Thyroid gland (tissue), 4 donors: ENCODE results near the gene WNT5A. TPM values are rescaled to one million over a fixed set of nuclear protein-coding genes. Genes with fewer than 3 reads are reported as not detected.

Source experiments
- DNase-seq, 2 donors: peaks; one replicate each; pipeline ENCODE4 v3.0.0-alpha.2; 2019
- H3K27ac ChIP-seq, 3 donors: fragments of 200-600 bp; sonication (generic); 1 replicate in 2 of 3; 2 replicates in 1 of 3; pipeline ENCODE4 v1.5.1; 2016 to 2019; ENCODE audit warnings: mild to moderate bottlenecking in 1 of 3, moderate library complexity in 1 of 3
- H3K27me3 ChIP-seq: fragments of 200-600 bp; sonication (generic); one replicate; pipeline ENCODE4 v1.5.1; 2019
- H3K36me3 ChIP-seq, 2 donors: fragments of 200-600 bp; sonication (generic); one replicate each; pipeline ENCODE4 v1.5.1; 2016 to 2019
- H3K4me1 ChIP-seq, 2 donors: fragments of 200-600 bp; sonication (generic); one replicate each; pipeline ENCODE4 v1.5.1; 2017 to 2019
- H3K4me3 ChIP-seq, 3 donors: fragments of 200-600 bp; sonication (generic); replicated peaks in 1 of 3; 1 replicate in 2 of 3; 2 replicates in 1 of 3; pipeline ENCODE4 v1.5.1; 2016; ENCODE audit warnings: mild to moderate bottlenecking in 1 of 3
- H3K9me3 ChIP-seq: fragments of 200-600 bp; sonication (generic); one replicate; pipeline ENCODE4 v1.5.1; 2017
- CTCF ChIP-seq, 6 experiments: fragments of 200-600 bp in 3 of 6; fragments of 450-650 bp in 3 of 6; sonication (generic) in 3 of 6; IDR thresholded peaks; one replicate each; pipeline ENCODE4 v1.5.1; 2016 to 2019; ENCODE audit warnings: antibody characterized with exemption in 6 of 6, mild to moderate bottlenecking in 2 of 6, inconsistent platforms in 1 of 6, moderate library complexity in 1 of 6
- POLR2A ChIP-seq, 2 donors: fragments of 450-650 bp; IDR thresholded peaks; one replicate each; pipeline ENCODE4 v1.6.1; 2017; ENCODE audit warnings: antibody characterized with exemption in 2 of 2, mild to moderate bottlenecking in 2 of 2, moderate library complexity in 1 of 2
- WGBS, 2 donors: methylation state at CpG; one replicate each; pipeline ENCODE4 v1.1.5; 2017; 5-methylcytosine and 5-hydroxymethylcytosine counted together
- intact Hi-C: fragments of 100-400 bp; cut with DNase I; formaldehyde crosslinking; loops from one replicate; pipeline ENCODE4 v1.15.1; 2023
- total RNA-seq, 4 donors: library from RNA; depleted of rRNA; stranded (reverse); fragments of >200 nt; gene quantifications; one replicate each; pipeline ENCODE4 v1.2.3, GENCODE V29; 2016

The WNT5A gene
- total RNA-seq, 4 donors from 2014 or later = 4.2 to 15.6 (median 10.4) TPM

- 23 to 26% methylated on average over 3 of the region's 3 CpGs for WGBS, 2 donors
- intact Hi-C loops = no loop called here
- no peaks in the 10 kb centered on the region for H3K27me3 ChIP-seq
- peaks cover 22 to 28% of the 10 kb centered on the region in 2 donors for H3K4me1 ChIP-seq
- no peak overlapping the region for H3K4me3 ChIP-seq
- peak overlapping the region in 2 of 3 donors; percentile 9 to 66 for H3K27ac ChIP-seq
- no peaks in the 10 kb centered on the region for H3K36me3 ChIP-seq
- TF ChIP-seq CTCF (IDR thresholded peaks at IDR 0.05) (no peak), POLR2A (IDR thresholded peaks at IDR 0.05) (peak in 1 of 2 donors; percentile 11)
- H3K9me3 ChIP-seq = no peaks in the 10 kb centered on the region
- DNase-seq = peak; percentile 76 to 77
Measured at GRCh38 chr3:55490276-55490913, 3.3 kb upstream of the WNT5A start.

GRCh38 chr3:55489798-55490132, 2.7 kb upstream of the WNT5A start:
- peak; percentile 67 to 72 for DNase-seq
- WGBS, 2 donors = 7% methylated on average over 8 to 17 of the region's 17 CpGs
- H3K4me1 ChIP-seq = peaks cover 22 to 28% of the 10 kb centered on the region in 2 donors

GRCh38 chr3:55488398-55489055, 1.4 kb upstream of the WNT5A start:
- Histone ChIP-seq H3K9me3 (no peaks in the 10 kb centered on the region), H3K4me3 (peak overlapping the region in 2 of 3 donors; percentile 72 to 90), H3K27ac (peak overlapping the region; percentile 43 to 78 (median 46)), H3K4me1 (peaks cover 22 to 28% of the 10 kb centered on the region in 2 donors), H3K27me3 (no peaks in the 10 kb centered on the region), H3K36me3 (no peaks in the 10 kb centered on the region)
- DNase-seq = peak; percentile 78 to 81
- 1 to 2% methylated on average over 16 to 29 of the region's 30 CpGs for WGBS, 2 donors
- no peak for TF ChIP-seq CTCF (IDR thresholded peaks at IDR 0.05)
- peak in 1 of 2 donors; percentile 18 for TF ChIP-seq POLR2A (IDR thresholded peaks at IDR 0.05)
- intact Hi-C loops = loop anchor here (10.0 kb wide), 1 partner anchor 256 kb away; no protein-coding TSS in a partner anchor

More at GRCh38 chr3:55489798-55490132, 2.7 kb upstream of the WNT5A start:
- intact Hi-C loops = loop anchor here (10.0 kb wide), 1 partner anchor 255 kb away; no protein-coding TSS in a partner anchor
- Histone ChIP-seq H3K27me3 (no peaks in the 10 kb centered on the region), H3K4me3 (no peak overlapping the region), H3K9me3 (no peaks in the 10 kb centered on the region), H3K27ac (peak overlapping the region in 2 of 3 donors; percentile 47 to 66), H3K36me3 (no peaks in the 10 kb centered on the region)
- TF ChIP-seq POLR2A (IDR thresholded peaks at IDR 0.05) (no peak), CTCF (IDR thresholded peaks at IDR 0.05) (no peak)

GRCh38 chr3:55487381-55488241, 505 bp upstream of the WNT5A start:
- DNase-seq = peak; percentile 57 to 64
- WGBS, 2 donors = 1% methylated on average over 45 to 48 of the region's 71 CpGs
- H3K4me1 ChIP-seq = peaks cover 22 to 28% of the 10 kb centered on the region in 2 donors
- intact Hi-C loops = loop anchor here (10.0 kb wide), 1 partner anchor 257 kb away; no protein-coding TSS in a partner anchor
- H3K36me3 ChIP-seq = no peaks in the 10 kb centered on the region
- H3K27ac ChIP-seq = peak overlapping the region; percentile 61 to 78 (median 74)
- H3K9me3 ChIP-seq = no peaks in the 10 kb centered on the region
- no peak for TF ChIP-seq CTCF (IDR thresholded peaks at IDR 0.05)
- no peaks in the 10 kb centered on the region for H3K27me3 ChIP-seq
- peak overlapping the region; percentile 27 to 90 (median 72) for H3K4me3 ChIP-seq
